NCI-H2196 (cell line): ENCODE results near the gene MGAM2.

Experiments used
- DNase-seq: peaks from one replicate; lab custom pipeline; 2025; ENCODE audit not compliant: unreplicated experiment; lab: John Stamatoyannopoulos, UW

The MGAM2 gene

DNA sequence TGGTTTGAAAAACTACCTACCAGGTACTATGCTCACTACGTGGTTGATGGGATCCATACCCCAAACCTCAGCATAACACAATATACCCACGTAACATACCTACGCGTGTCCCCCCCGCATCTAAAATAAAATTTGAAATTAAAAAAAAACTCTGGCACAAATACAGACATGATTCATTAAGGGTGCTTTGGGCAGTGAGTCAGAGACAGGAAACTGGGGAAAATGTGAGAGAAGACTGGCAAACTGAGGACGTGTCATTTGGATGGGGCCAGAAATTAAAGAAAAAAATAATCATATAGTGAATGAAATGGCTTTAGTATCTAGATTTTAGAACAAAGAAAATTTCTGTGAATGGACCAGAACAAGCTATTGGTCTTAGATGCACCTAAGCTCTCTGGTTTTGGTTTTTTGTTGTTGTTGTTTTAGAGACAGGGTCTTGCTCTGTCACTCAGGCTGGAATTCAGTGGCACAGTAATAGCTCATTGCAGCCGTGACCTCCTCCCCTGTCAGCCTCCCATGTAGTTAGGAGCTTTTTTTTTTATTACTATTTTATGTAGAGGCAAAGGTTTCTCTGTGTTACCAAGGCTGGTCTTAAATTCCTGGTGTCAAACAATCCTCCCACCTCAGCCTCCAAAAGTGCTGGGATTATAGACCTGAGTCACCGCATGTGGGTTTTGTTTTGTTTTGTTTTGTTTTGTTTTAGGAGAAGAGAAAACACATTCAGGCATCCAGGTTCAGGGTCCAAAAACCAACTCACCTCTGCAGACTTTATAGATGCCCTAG is 152.3 kb downstream of the MGAM2 start:
- no peak for DNase-seq
